ENCODE measurements around the gene FSD1.
"Not testable (repeated sequence)": the region's sequence is repeated elsewhere in the genome, so short reads cannot be mapped to it uniquely, and the experiment has no call there.

Gene FSD1

GRCh38 chr19:4286141-4286540, 18.3 kb upstream of the FSD1 start:
- not testable (repeated sequence) for DNase-seq

GRCh38 chr19:4288091-4288777, 16.2 kb upstream of the FSD1 start:
- no peak for DNase-seq

GRCh38 chr19:4291184-4291732, 13.1 kb upstream of the FSD1 start:
- DNase-seq: no peak

GRCh38 chr19:4292515-4292914, 11.9 kb upstream of the FSD1 start:
- DNase-seq: no peak

GRCh38 chr19:4294389-4294788, 10.0 kb upstream of the FSD1 start:
- DNase-seq: no peak

- no peak for DNase-seq
These were observed 8.2 kb upstream of the FSD1 start for GRCh38 chr19:4295972-4296771.

GRCh38 chr19:4297901-4298809, 6.2 kb upstream of the FSD1 start:
- DNase-seq: no peak

GRCh38 chr19:4298810-4299550, 5.4 kb upstream of the FSD1 start:
- no peak for DNase-seq

- DNase-seq: no peak
These were observed 3.8 kb upstream of the FSD1 start for GRCh38 chr19:4300589-4300988.

GRCh38 chr19:4301590-4302242, 2.7 kb upstream of the FSD1 start:
- DNase-seq: no peak

GRCh38 chr19:4302243-4302640, 2.2 kb upstream of the FSD1 start, which contains the start of gene TMIGD2:
Gene TMIGD2, minus strand, starts transcription at chr19:4302389. Its CDS starts 4 bp downstream, at chr19:4302385.
- DNase-seq: peak in 1 of 2 donors; percentile 17

GRCh38 chr19:4303819-4304537, 420 bp upstream of the FSD1 start:
- no peak for DNase-seq

- no peak for DNase-seq
These were observed 837 bp downstream of the FSD1 start for GRCh38 chr19:4305257-4305612.

- no peak for DNase-seq
These were observed 1.3 kb downstream of the FSD1 start for GRCh38 chr19:4305659-4306058.

- DNase-seq: no peak
These were observed 6.1 kb downstream of the FSD1 start for GRCh38 chr19:4310247-4311121.

- DNase-seq: no peak
These were observed 9.6 kb downstream of the FSD1 start for GRCh38 chr19:4313847-4314490.

- no peak for DNase-seq
These were observed 12.6 kb downstream of the FSD1 start for GRCh38 chr19:4316956-4317355.

GRCh38 chr19:4318460-4318859, 14.1 kb downstream of the FSD1 start:
- DNase-seq: no peak

GRCh38 chr19:4319067-4319718, 14.8 kb downstream of the FSD1 start:
- no peak for DNase-seq
